Suprapubic skin (tissue), 3 donors: ENCODE results near the gene SPRR5.

Source experiments
- CTCF ChIP-seq, 2 donors: fragments of 200-600 bp in 1 of 2; fragments of 450-650 bp in 1 of 2; sonication (generic) in 1 of 2; IDR thresholded peaks; one replicate each; pipeline ENCODE4 v1.5.1; 2016 to 2019; ENCODE audit warnings: antibody characterized with exemption in 2 of 2, mild to moderate bottlenecking in 1 of 2, moderate library complexity in 1 of 2
- EP300 ChIP-seq: sonication (generic); formaldehyde crosslinking; IDR thresholded peaks from one replicate; pipeline ENCODE4 v1.6.1; 2017; ENCODE audit warnings: antibody characterized with exemption
- POLR2A ChIP-seq, 2 donors: fragments of 450-650 bp; IDR thresholded peaks; one replicate each; pipeline ENCODE4 v1.6.1; 2017; ENCODE audit warnings: antibody characterized with exemption in 2 of 2, mild to moderate bottlenecking in 2 of 2, moderate library complexity in 2 of 2

GRCh38 chr1:152960452-152961044, 13.5 kb downstream of the SPRR5 start:
- TF ChIP-seq CTCF (IDR thresholded peaks at IDR 0.05) (no peak), EP300 (no peak), POLR2A (IDR thresholded peaks at IDR 0.05) (no peak)
